Chondrocyte (in vitro differentiated cells): ENCODE results near the gene OPN1MW. TPM values are rescaled to one million over a fixed set of nuclear protein-coding genes. Genes with fewer than 3 reads are reported as not detected.
A peak's percentile ranks its signal among the peaks of the same experiment; 100 is the strongest.
"Not testable (repeated sequence)": the region's sequence is repeated elsewhere in the genome, so short reads cannot be mapped to it uniquely, and the experiment has no call there.

Source experiments
- DNase-seq: peaks from one replicate; pipeline ENCODE4 v3.0.0; 2021; ENCODE audit warnings: mixed read lengths, low spot score
- H3K27ac Mint-ChIP-seq: one replicate; pipeline ENCODE4 v1.8.0; 2021; ENCODE audit warnings: mild to moderate bottlenecking, moderate library complexity, mixed read lengths; ENCODE audit not compliant: unreplicated experiment
- H3K27me3 Mint-ChIP-seq: 2 replicates; pipeline ENCODE4 v1.8.0; 2021; ENCODE audit warnings: low read depth, mixed read lengths
- H3K36me3 Mint-ChIP-seq: 2 replicates; pipeline ENCODE4 v1.8.0; 2021; ENCODE audit warnings: low read depth, mixed read lengths
- H3K4me1 Mint-ChIP-seq: 2 replicates; pipeline ENCODE4 v1.8.0; 2021; ENCODE audit warnings: low read depth, mild to moderate bottlenecking, mixed read lengths
- H3K4me3 Mint-ChIP-seq: one replicate; pipeline ENCODE4 v1.8.0; 2021; ENCODE audit warnings: mild to moderate bottlenecking, moderate library complexity, mixed read lengths; ENCODE audit not compliant: unreplicated experiment
- H3K9me3 Mint-ChIP-seq: 2 replicates; pipeline ENCODE4 v1.8.0; 2021; ENCODE audit warnings: low read depth, mixed read lengths
- CTCF ChIP-seq: fragments of 200-600 bp; sonication (generic); IDR thresholded peaks from 2 replicates; pipeline ENCODE4 v1.5.0; 2021; ENCODE audit warnings: antibody characterized with exemption, mild to moderate bottlenecking, moderate library complexity
- total RNA-seq: library from RNA; stranded (reverse); gene quantifications from 3 replicates; pipeline ENCODE4 v1.2.1, GENCODE V29; 2021

OPN1MW gene
- total RNA-seq, 1 donor from 2014 or later: not detected

GRCh38 chrX:154140742-154141141 is 41.7 kb upstream of the OPN1MW start:
- Mint-ChIP-seq H3K27me3 (peaks cover 2% of the 10 kb centered on the region), H3K27ac (no peak overlapping the region), H3K4me1 (peaks cover 3% of the 10 kb centered on the region), H3K4me3 (no peak overlapping the region), H3K9me3 (no peaks in the 10 kb centered on the region), H3K36me3 (no peaks in the 10 kb centered on the region)
- no peak for TF ChIP-seq CTCF
- DNase-seq: no peak

DNA sequence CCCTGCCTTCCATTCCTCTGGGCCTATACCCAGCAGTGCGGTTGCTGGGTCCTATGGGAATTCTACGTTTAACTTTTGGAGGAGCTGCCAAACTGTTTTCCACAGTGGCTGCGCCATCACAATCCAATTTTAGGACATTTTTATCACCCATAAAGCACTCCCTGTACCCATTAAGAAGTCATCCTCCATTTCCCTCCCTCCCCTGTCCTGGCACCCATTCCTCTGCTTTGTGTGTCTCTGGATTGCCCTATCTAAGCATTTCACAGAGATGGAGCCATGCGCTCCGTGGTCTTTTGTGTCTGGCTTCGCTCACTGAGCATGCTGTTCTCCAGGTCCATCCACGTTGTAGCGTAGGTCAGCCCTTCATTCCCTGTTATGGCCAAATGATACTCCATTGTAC is 40.0 kb upstream of the OPN1MW start:
- Mint-ChIP-seq H3K4me1 (no peaks in the 10 kb centered on the region), H3K36me3 (no peaks in the 10 kb centered on the region), H3K27ac (no peak overlapping the region), H3K27me3 (peaks cover 2% of the 10 kb centered on the region), H3K9me3 (no peaks in the 10 kb centered on the region), H3K4me3 (no peak overlapping the region)
- no peak for TF ChIP-seq CTCF
- DNase-seq: no peak

DNA sequence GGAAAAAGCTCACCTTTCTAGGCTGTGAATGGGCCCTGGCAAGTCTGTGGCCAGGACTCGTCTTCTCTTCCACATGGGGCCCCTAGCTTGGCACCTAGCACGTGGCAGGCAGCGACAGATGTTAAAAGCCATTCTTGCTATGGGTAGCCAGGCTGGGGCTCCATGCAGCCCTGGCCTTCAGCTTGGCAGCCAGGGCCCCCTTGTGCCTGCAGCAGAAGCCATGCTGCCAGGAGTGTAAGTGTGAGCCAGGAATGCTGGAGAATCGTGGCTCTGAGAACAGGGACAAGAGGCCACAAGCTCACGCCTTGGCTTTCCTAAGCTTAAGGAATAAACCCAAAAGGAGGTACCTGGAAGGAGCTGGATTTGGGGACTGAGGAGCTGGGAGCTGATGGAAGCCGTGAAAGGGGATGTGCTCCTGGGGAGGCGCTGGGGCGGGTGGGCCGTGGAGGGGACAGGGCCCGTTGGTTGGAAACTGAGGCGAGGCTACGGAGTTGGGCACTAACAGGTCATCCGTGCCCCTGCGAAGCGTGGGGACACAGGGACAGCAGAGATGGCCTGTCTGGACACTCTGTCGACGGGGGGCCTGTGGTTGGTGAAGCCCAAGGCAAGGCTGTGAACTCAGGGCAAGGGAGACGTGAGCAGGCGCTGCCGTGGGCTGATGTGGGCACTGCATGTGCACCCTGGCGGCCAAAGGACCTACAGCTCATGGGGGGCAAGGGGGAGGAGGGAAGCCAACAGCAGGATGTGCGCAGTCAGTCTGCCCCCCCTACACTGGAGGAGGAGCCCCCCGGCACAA is 39.2 kb upstream of the OPN1MW start:
- H3K4me3 Mint-ChIP-seq: no peak overlapping the region
- H3K27me3 Mint-ChIP-seq: peaks cover 2% of the 10 kb centered on the region

GRCh38 chrX:154144010-154144409 is 38.4 kb upstream of the OPN1MW start, which contains the start of gene OPN1LW:
Gene OPN1LW (plus strand): TSS chrX:154144243. CDS start chrX:154144284, 41 bp downstream.
- H3K27ac Mint-ChIP-seq, H3K27me3 Mint-ChIP-seq, H3K4me1 Mint-ChIP-seq, H3K9me3 Mint-ChIP-seq, H3K4me3 Mint-ChIP-seq, DNase-seq, H3K36me3 Mint-ChIP-seq: not testable (repeated sequence)

More for the DNA sequence above, 39.2 kb upstream of the OPN1MW start:
- Mint-ChIP-seq H3K36me3 (no peaks in the 10 kb centered on the region), H3K4me1 (no peaks in the 10 kb centered on the region), H3K27ac (no peak overlapping the region), H3K9me3 (no peaks in the 10 kb centered on the region)
- no peak for TF ChIP-seq CTCF
- DNase-seq: no peak

GRCh38 chrX:154151030-154151429 is 31.4 kb upstream of the OPN1MW start:
- not testable (repeated sequence) for H3K4me1 Mint-ChIP-seq, H3K9me3 Mint-ChIP-seq, H3K36me3 Mint-ChIP-seq, H3K4me3 Mint-ChIP-seq, H3K27ac Mint-ChIP-seq, H3K27me3 Mint-ChIP-seq, DNase-seq

- not testable (repeated sequence) for H3K9me3 Mint-ChIP-seq, H3K4me3 Mint-ChIP-seq, H3K4me1 Mint-ChIP-seq, H3K36me3 Mint-ChIP-seq, H3K27ac Mint-ChIP-seq, H3K27me3 Mint-ChIP-seq
- DNase-seq: peak; percentile 54
These were observed 26.2 kb upstream of the OPN1MW start for GRCh38 chrX:154156221-154156620.

- not testable (repeated sequence) for H3K4me3 Mint-ChIP-seq, H3K27ac Mint-ChIP-seq, H3K4me1 Mint-ChIP-seq, DNase-seq, H3K27me3 Mint-ChIP-seq, H3K9me3 Mint-ChIP-seq, H3K36me3 Mint-ChIP-seq
These were observed 25.2 kb upstream of the OPN1MW start for GRCh38 chrX:154157207-154157606.

GRCh38 chrX:154159345-154159744 is 23.1 kb upstream of the OPN1MW start:
- H3K4me3 Mint-ChIP-seq, H3K27ac Mint-ChIP-seq, H3K4me1 Mint-ChIP-seq, H3K36me3 Mint-ChIP-seq, DNase-seq, H3K9me3 Mint-ChIP-seq, H3K27me3 Mint-ChIP-seq: not testable (repeated sequence)

DNA sequence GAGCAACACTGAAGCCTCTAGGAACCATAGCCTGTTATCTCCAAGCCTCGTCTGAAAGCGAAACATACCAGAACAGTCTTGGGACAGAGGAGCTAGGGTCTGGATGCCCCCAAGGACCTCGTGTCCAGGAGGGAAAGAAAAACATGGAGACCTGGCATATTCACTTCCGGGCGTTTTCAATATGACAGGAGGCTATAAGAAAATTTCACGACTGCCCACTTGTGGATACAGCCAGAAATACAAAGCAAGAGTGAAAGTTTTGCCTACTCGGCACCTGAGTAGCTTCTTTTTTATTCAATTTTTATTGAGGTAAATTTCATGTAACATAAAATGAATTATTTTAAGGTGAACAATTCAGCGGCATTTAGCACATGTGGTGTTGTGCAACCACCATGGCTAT is 17.5 kb upstream of the OPN1MW start:
- not testable (repeated sequence) for H3K27ac Mint-ChIP-seq, H3K4me3 Mint-ChIP-seq, H3K27me3 Mint-ChIP-seq, H3K4me1 Mint-ChIP-seq, H3K36me3 Mint-ChIP-seq, H3K9me3 Mint-ChIP-seq, DNase-seq

- H3K4me3 Mint-ChIP-seq: not testable (repeated sequence)
These were observed 14.0 kb upstream of the OPN1MW start for GRCh38 chrX:154168384-154168783.

More at GRCh38 chrX:154168384-154168783, 14.0 kb upstream of the OPN1MW start:
- H3K4me1 Mint-ChIP-seq, H3K27me3 Mint-ChIP-seq, H3K36me3 Mint-ChIP-seq, DNase-seq, H3K27ac Mint-ChIP-seq, H3K9me3 Mint-ChIP-seq: not testable (repeated sequence)
